Activated CD4-positive, alpha-beta T cell treated with anti-CD3 and anti-CD28 coated beads, Interleukin-2, amount 10 ng/mL, durations not matched to agents 24 days and 14 days (primary cell): ENCODE measurements around the gene SUCNR1. TPM values are rescaled to one million over a fixed set of nuclear protein-coding genes. Genes with fewer than 3 reads are reported as not detected.
"Not testable (repeated sequence)": the region's sequence is repeated elsewhere in the genome, so short reads cannot be mapped to it uniquely, and the experiment has no call there.

Experiments used
- DNase-seq: peaks from one replicate; pipeline ENCODE4 v3.0.0; 2022
- H3K27ac Mint-ChIP-seq: one replicate; pipeline ENCODE4 v1.8.0; 2022; ENCODE audit warnings: mild to moderate bottlenecking, mixed read lengths
- H3K27me3 Mint-ChIP-seq: one replicate; pipeline ENCODE4 v1.8.0; 2022; ENCODE audit warnings: mixed read lengths
- H3K36me3 Mint-ChIP-seq: one replicate; pipeline ENCODE4 v1.8.0; 2022; ENCODE audit warnings: low read depth, mild to moderate bottlenecking, mixed read lengths
- H3K4me1 Mint-ChIP-seq: one replicate; pipeline ENCODE4 v1.8.0; 2021; ENCODE audit warnings: mixed read lengths
- H3K4me3 Mint-ChIP-seq: one replicate; pipeline ENCODE4 v1.8.0; 2022; ENCODE audit warnings: mild to moderate bottlenecking, moderate library complexity, mixed read lengths
- H3K9me3 Mint-ChIP-seq: one replicate; pipeline ENCODE4 v1.8.0; 2021; ENCODE audit warnings: mixed read lengths
- intact Hi-C: fragments of 100-400 bp; cut with micrococcal nuclease; formaldehyde crosslinking; loops from one replicate; pipeline ENCODE4 v1.15.1; 2023
- total RNA-seq: library from RNA; stranded (reverse); gene quantifications from 2 replicates; pipeline ENCODE4 v1.2.3, GENCODE V29; 2022

SUCNR1 gene
- total RNA-seq, 1 donor from 2014 or later, result not detected

- Mint-ChIP-seq H3K4me3 (no peak overlapping the region), H3K27ac (no peak overlapping the region), H3K9me3 (no peaks in the 10 kb centered on the region), H3K36me3 (no peaks in the 10 kb centered on the region), H3K27me3 (peaks cover 6% of the 10 kb centered on the region), H3K4me1 (no peaks in the 10 kb centered on the region)
- no peak for DNase-seq
- intact Hi-C loops, result loop anchor here (2.0 to 5.0 kb wide), 3 partner anchors 477 to 692 kb away; no protein-coding TSS in a partner anchor
Observed at GRCh38 chr3:151919446-151919845, 46.0 kb downstream of the SUCNR1 start.

GRCh38 chr3:151923901-151924300 is 50.5 kb downstream of the SUCNR1 start:
- intact Hi-C loops, result no loop called here
- Mint-ChIP-seq H3K4me1 (no peaks in the 10 kb centered on the region), H3K4me3 (no peak overlapping the region), H3K9me3 (no peaks in the 10 kb centered on the region), H3K36me3 (no peaks in the 10 kb centered on the region), H3K27ac (no peak overlapping the region), H3K27me3 (peaks cover 7% of the 10 kb centered on the region)
- no peak for DNase-seq

- no peak for DNase-seq
- no peaks in the 10 kb centered on the region for H3K36me3 Mint-ChIP-seq
- no peaks in the 10 kb centered on the region for H3K4me1 Mint-ChIP-seq
- peaks cover 7% of the 10 kb centered on the region for H3K27me3 Mint-ChIP-seq
- no peak overlapping the region for H3K4me3 Mint-ChIP-seq
- intact Hi-C loops, result no loop called here
- no peaks in the 10 kb centered on the region for H3K9me3 Mint-ChIP-seq
- no peak overlapping the region for H3K27ac Mint-ChIP-seq
Observed at GRCh38 chr3:151924753-151925152, 51.3 kb downstream of the SUCNR1 start.

GRCh38 chr3:151925419-151925818 is 52.0 kb downstream of the SUCNR1 start:
- Mint-ChIP-seq H3K36me3 (no peaks in the 10 kb centered on the region), H3K9me3 (no peaks in the 10 kb centered on the region), H3K27ac (no peak overlapping the region), H3K4me3 (no peak overlapping the region), H3K4me1 (no peaks in the 10 kb centered on the region), H3K27me3 (peaks cover 7% of the 10 kb centered on the region)
- intact Hi-C loops, result no loop called here
- no peak for DNase-seq

DNA sequence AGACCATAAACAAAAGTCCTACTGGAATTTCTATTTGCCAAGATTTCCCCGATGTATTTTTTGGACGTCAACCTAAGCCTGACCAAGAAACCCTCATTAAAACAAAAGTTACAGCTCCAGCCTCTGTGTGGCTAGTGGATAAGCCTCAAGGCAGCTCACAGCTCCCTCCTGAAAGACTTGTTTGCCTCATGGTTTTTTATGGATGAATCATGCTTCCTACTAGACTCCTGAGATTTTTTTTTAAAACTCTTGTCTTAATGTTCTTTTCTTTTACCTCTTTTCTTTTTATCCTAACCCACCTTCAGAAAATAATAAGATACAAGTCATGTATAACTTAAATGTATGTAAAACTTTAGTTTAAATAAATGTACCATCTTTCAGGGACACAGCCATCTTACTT is 52.4 kb downstream of the SUCNR1 start:
- Mint-ChIP-seq H3K9me3 (no peaks in the 10 kb centered on the region), H3K27ac (no peak overlapping the region), H3K4me3 (no peak overlapping the region), H3K27me3 (peaks cover 7% of the 10 kb centered on the region), H3K36me3 (no peaks in the 10 kb centered on the region), H3K4me1 (no peaks in the 10 kb centered on the region)
- DNase-seq, result no peak
- intact Hi-C loops, result no loop called here

GRCh38 chr3:151926956-151927355 is 53.5 kb downstream of the SUCNR1 start:
- Mint-ChIP-seq H3K9me3 (no peaks in the 10 kb centered on the region), H3K27ac (no peak overlapping the region), H3K36me3 (no peaks in the 10 kb centered on the region), H3K4me1 (no peaks in the 10 kb centered on the region), H3K27me3 (peaks cover 7% of the 10 kb centered on the region), H3K4me3 (no peak overlapping the region)
- no peak for DNase-seq
- intact Hi-C loops, result no loop called here

DNA sequence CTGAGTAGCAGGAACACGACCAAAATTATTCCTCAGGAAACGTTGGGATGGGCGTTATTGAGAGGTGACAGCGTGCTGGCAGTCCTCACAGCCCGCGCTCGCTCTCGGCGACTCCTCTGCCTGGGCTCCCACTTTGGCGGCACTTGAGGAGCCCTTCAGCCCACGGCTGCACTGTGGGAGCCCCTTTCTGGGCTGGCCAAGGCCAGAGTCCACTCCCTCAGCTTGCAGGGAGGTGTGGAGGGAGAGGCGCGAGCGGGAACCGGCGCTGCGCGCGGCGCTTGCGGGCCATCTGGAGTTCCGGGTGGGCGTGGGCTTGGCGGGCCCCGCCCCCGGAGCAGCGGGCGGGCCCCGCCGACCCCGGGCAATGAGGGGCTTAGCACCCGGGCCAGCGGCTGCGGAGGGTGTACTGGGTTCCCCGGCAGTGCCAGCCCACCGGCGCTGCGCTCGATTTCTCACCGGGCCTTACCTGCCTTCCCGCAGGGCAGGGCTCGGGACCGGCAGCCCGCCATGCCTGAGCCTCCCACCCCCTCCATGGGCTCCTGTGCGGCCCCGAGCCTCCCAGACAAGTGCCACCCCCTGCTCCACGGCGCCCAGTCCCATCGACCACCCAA is 54.6 kb downstream of the SUCNR1 start:
- H3K9me3 Mint-ChIP-seq, H3K36me3 Mint-ChIP-seq, H3K4me3 Mint-ChIP-seq, intact Hi-C loops, H3K4me1 Mint-ChIP-seq, H3K27ac Mint-ChIP-seq, H3K27me3 Mint-ChIP-seq, DNase-seq: not testable (repeated sequence)

- Mint-ChIP-seq H3K4me3 (no peak overlapping the region), H3K27me3 (peaks cover 7% of the 10 kb centered on the region), H3K27ac (no peak overlapping the region), H3K4me1 (no peaks in the 10 kb centered on the region), H3K36me3 (no peaks in the 10 kb centered on the region), H3K9me3 (no peaks in the 10 kb centered on the region)
- DNase-seq, result no peak
- intact Hi-C loops, result no loop called here
Observed at GRCh38 chr3:151931171-151931570, 57.7 kb downstream of the SUCNR1 start.

DNA sequence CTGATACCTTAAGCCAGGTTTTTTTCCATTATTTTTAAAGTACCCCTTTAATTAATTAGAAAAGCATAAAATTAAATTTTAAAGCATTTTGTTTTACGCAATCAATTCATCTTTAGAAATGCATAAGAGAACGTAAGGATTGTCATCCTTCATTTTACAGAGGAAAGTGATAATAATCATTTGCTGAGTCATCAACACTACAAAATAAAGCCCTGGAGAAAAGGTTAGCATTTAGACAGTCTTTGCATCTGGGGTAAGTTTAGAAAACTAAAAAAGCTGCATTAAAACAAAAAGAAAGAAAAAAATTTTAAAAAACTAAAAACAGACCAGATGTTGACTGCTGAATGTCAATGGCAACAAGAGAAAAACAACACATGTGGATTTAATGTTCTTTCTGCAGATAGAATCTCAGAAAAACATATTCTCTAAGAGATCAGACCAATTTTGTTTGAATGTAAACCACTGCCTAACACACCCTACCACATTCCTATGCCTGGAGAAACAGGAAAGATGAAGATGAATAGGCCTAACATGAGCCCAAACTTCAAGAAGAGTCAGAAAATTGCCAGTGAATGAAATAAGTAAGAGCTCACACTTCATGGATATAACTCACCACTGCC is 59.9 kb downstream of the SUCNR1 start:
- Mint-ChIP-seq H3K4me1 (no peaks in the 10 kb centered on the region), H3K9me3 (no peaks in the 10 kb centered on the region), H3K27me3 (peaks cover 15% of the 10 kb centered on the region), H3K36me3 (no peaks in the 10 kb centered on the region), H3K27ac (no peak overlapping the region), H3K4me3 (no peak overlapping the region)
- DNase-seq, result no peak
- intact Hi-C loops, result no loop called here

Other genes starting within 250 kb of the SUCNR1 start
- gene AADACL2, start 139.7 kb upstream of the SUCNR1 start, total RNA-seq, result not detected in 2 replicates
- not detected in 2 replicates for gene AADAC, start 59.5 kb upstream of the SUCNR1 start, total RNA-seq